ENCODE results near the gene EDEM2. TPM values are rescaled to one million over a fixed set of nuclear protein-coding genes. Genes with fewer than 3 reads are reported as not detected.
"Not testable (repeated sequence)": the region's sequence is repeated elsewhere in the genome, so short reads cannot be mapped to it uniquely, and the experiment has no call there.

The EDEM2 gene
- polyA plus RNA-seq, 1 donor (not counting 4 experiments of a cell fraction or from before 2014, with no cell fraction given), result 15.4 TPM

GRCh38 chr20:35171438-35171752, 24.3 kb upstream of the EDEM2 start:
- Histone ChIP-seq H4K20me1 (ENCODE audit: control insufficient read depth, extremely low read depth, insufficient read depth, low read length) (no peaks in the 10 kb centered on the region), H3K9me1 (ENCODE audit: control insufficient read depth, extremely low read depth, insufficient read depth, low read length) (no peaks in the 10 kb centered on the region), H3K27me3 (ENCODE audit: control insufficient read depth, extremely low read depth, insufficient read depth, low read length) (no peaks in the 10 kb centered on the region), H3K9ac (ENCODE audit: control insufficient read depth, extremely low read depth, insufficient read depth, low read length) (no peak overlapping the region), H3K4me2 (ENCODE audit: control insufficient read depth, extremely low read depth, insufficient read depth, low read depth, low read length) (peak overlapping the region; percentile 33), H3K79me2 (ENCODE audit: control insufficient read depth, insufficient read depth, low read length) (peaks cover 11% of the 10 kb centered on the region), H3K36me3 (ENCODE audit: control insufficient read depth in 2 of 2, extremely low read depth in 1 of 2, insufficient read depth in 2 of 2, low read length in 2 of 2) (peaks cover 5% of the 10 kb centered on the region in 2 experiments), H3K4me1 (ENCODE audit: control insufficient read depth, extremely low read depth, insufficient read depth, low read length) (peaks cover 25% of the 10 kb centered on the region), H3K27ac (ENCODE audit: control insufficient read depth, insufficient read depth, low read length) (no peak overlapping the region), H2AFZ (ENCODE audit: control insufficient read depth, low read length) (no peak overlapping the region), H3K9me3 (ENCODE audit: control insufficient read depth, low read depth, low read length) (no peaks in the 10 kb centered on the region), H3K4me3 (ENCODE audit: control insufficient read depth in 2 of 3, extremely low read depth in 1 of 3, insufficient read depth in 2 of 3, low read depth in 1 of 3, low read length in 3 of 3) (no peak overlapping the region)
- no peak for FAIRE-seq
- TF ChIP-seq EZH2 (IDR thresholded peaks at IDR 0.05; ENCODE audit: low read length) (no peak), CTCF (optimal IDR thresholded peaks at IDR 0.05 in 1 of 3, IDR thresholded peaks at IDR 0.05 in 1 of 3, conservative IDR thresholded peaks at IDR 0.05 in 1 of 3; ENCODE audit: extremely low read depth in 1 of 3, insufficient read depth in 2 of 3, low read length in 3 of 3) (no peak)
- dilution Hi-C loops (cut with MboI; ENCODE audit: extremely low pct_ligation_motif_present, low sequenced_read_pairs), result no loop called here
- no peak for DNase-seq (ENCODE audit: low read depth, low spot score)

- H3K4me2 ChIP-seq (ENCODE audit: control insufficient read depth, extremely low read depth, insufficient read depth, low read depth, low read length); H4K20me1 ChIP-seq (ENCODE audit: control insufficient read depth, extremely low read depth, insufficient read depth, low read length); H3K4me3 ChIP-seq (ENCODE audit: control insufficient read depth in 2 of 3, extremely low read depth in 1 of 3, insufficient read depth in 2 of 3, low read depth in 1 of 3, low read length in 3 of 3); H2AFZ ChIP-seq (ENCODE audit: control insufficient read depth, low read length); FAIRE-seq; H3K27ac ChIP-seq (ENCODE audit: control insufficient read depth, insufficient read depth, low read length); DNase-seq (ENCODE audit: low read depth, low spot score); H3K9ac ChIP-seq (ENCODE audit: control insufficient read depth, extremely low read depth, insufficient read depth, low read length); dilution Hi-C loops (cut with MboI; ENCODE audit: extremely low pct_ligation_motif_present, low sequenced_read_pairs); H3K36me3 ChIP-seq (ENCODE audit: control insufficient read depth in 2 of 2, extremely low read depth in 1 of 2, insufficient read depth in 2 of 2, low read length in 2 of 2); H3K9me1 ChIP-seq (ENCODE audit: control insufficient read depth, extremely low read depth, insufficient read depth, low read length); H3K79me2 ChIP-seq (ENCODE audit: control insufficient read depth, insufficient read depth, low read length); H3K9me3 ChIP-seq (ENCODE audit: control insufficient read depth, low read depth, low read length); H3K27me3 ChIP-seq (ENCODE audit: control insufficient read depth, extremely low read depth, insufficient read depth, low read length): not testable (repeated sequence)
- H3K4me1 ChIP-seq (ENCODE audit: control insufficient read depth, extremely low read depth, insufficient read depth, low read length), result peaks cover 22% of the 10 kb centered on the region
Observed at GRCh38 chr20:35168701-35169409, 21.7 kb upstream of the EDEM2 start.

- peaks cover 13% of the 10 kb centered on the region for H3K4me1 ChIP-seq (ENCODE audit: control insufficient read depth, extremely low read depth, insufficient read depth, low read length)
- peaks cover 6% of the 10 kb centered on the region for H3K79me2 ChIP-seq (ENCODE audit: control insufficient read depth, insufficient read depth, low read length)
- no peak overlapping the region for H3K9ac ChIP-seq (ENCODE audit: control insufficient read depth, extremely low read depth, insufficient read depth, low read length)
- no peaks in the 10 kb centered on the region for H4K20me1 ChIP-seq (ENCODE audit: control insufficient read depth, extremely low read depth, insufficient read depth, low read length)
- H3K36me3 ChIP-seq (ENCODE audit: control insufficient read depth in 2 of 2, extremely low read depth in 1 of 2, insufficient read depth in 2 of 2, low read length in 2 of 2), result no peaks in the 10 kb centered on the region
- no peak overlapping the region for H3K4me3 ChIP-seq (ENCODE audit: control insufficient read depth in 2 of 3, extremely low read depth in 1 of 3, insufficient read depth in 2 of 3, low read depth in 1 of 3, low read length in 3 of 3)
- TF ChIP-seq CTCF (optimal IDR thresholded peaks at IDR 0.05 in 1 of 3, IDR thresholded peaks at IDR 0.05 in 1 of 3, conservative IDR thresholded peaks at IDR 0.05 in 1 of 3; ENCODE audit: extremely low read depth in 1 of 3, insufficient read depth in 2 of 3, low read length in 3 of 3) (no peak), EZH2 (IDR thresholded peaks at IDR 0.05; ENCODE audit: low read length) (no peak)
- no peak overlapping the region for H2AFZ ChIP-seq (ENCODE audit: control insufficient read depth, low read length)
- no peaks in the 10 kb centered on the region for H3K27me3 ChIP-seq (ENCODE audit: control insufficient read depth, extremely low read depth, insufficient read depth, low read length)
- FAIRE-seq, result no peak
- no peaks in the 10 kb centered on the region for H3K9me3 ChIP-seq (ENCODE audit: control insufficient read depth, low read depth, low read length)
- DNase-seq (ENCODE audit: low read depth, low spot score), result no peak
- dilution Hi-C loops (cut with MboI; ENCODE audit: extremely low pct_ligation_motif_present, low sequenced_read_pairs), result no loop called here
- H3K4me2 ChIP-seq (ENCODE audit: control insufficient read depth, extremely low read depth, insufficient read depth, low read depth, low read length), result no peak overlapping the region
- H3K27ac ChIP-seq (ENCODE audit: control insufficient read depth, insufficient read depth, low read length), result no peak overlapping the region
- no peaks in the 10 kb centered on the region for H3K9me1 ChIP-seq (ENCODE audit: control insufficient read depth, extremely low read depth, insufficient read depth, low read length)
Observed at GRCh38 chr20:35167787-35168186, 20.7 kb upstream of the EDEM2 start.

Data from keratinocyte (primary cell).